Measurements from ENCODE around the gene FBF1.

Gene FBF1

DNA sequence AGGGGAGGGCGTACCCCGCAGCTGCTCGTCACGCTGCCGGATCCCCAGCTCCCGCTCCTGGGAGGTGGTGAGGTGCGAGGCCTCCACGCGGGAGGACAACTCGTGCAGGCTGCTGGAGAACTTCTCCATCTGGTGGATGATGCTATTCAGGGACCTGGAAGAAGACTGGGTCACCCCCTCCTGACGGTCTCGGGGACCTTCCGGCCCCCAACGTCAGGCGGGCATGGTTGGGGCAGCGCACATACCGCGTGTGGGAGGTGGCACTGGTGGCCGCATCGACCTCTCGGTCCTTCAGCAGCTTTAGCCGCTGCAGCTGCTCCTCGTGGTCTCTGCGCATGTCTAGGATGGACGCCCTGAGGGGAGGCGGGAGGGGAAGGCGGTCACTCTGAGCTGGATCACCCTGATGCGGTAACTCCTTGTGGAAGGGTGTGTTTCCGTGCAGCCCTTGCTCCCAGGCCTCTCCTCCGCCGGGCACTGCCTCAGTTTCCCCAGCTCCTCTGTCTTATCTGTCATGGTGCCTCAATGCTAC is 22.9 kb downstream of the FBF1 start:
- H3K4me3 ChIP-seq (ENCODE audit: low read depth, low read length), result no peak overlapping the region

DNA sequence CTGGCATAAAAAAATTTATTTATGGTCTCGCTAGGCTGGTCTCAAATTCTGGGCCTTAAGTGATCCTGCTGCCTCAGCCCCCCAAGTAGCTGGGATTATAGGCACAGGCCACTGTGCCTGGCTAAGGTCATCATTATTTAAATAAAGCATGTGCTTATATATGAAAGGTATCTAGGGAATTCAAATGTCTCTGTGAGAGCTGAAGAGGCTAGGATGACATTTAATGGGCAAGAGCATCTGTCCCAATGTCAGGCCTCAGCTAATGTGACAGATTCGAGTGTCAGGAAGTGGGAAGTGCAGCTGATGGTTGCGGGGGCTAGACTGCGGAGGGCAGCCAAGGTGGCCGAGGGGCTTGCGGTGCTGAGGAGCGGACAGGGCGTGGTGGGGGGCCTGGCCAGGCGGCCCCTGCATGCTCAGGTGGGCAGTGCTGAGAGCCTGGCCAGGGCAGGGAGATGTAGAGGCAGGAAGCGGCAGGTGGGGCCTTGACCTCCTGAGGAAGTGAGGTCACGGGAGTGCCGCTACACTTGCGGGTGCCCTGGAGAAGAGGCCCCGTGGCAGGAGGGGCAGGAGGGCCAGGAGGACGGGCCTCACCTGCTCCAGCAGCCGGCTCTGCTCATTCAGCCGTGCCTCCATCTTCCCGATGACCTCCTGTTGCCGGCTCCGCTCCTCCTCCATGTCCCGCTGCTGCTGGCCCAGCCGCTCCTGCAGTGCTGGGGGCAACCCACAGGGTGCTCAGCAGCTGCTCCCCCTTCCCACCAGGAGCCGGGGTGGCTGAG is 23.5 kb downstream of the FBF1 start:
- Histone ChIP-seq H3K4me2 (ENCODE audit: low read length) (no peak overlapping the region), H3K36me3 (ENCODE audit: control insufficient read depth, insufficient read depth, low read length) (no peaks in the 10 kb centered on the region), H3K27me3 (ENCODE audit: control insufficient read depth, insufficient read depth, low read length) (no peaks in the 10 kb centered on the region), H3K4me3 (ENCODE audit: low read depth, low read length) (no peak overlapping the region), H2AFZ (no peak overlapping the region), H3K9ac (no peak overlapping the region), H3K4me1 (no peaks in the 10 kb centered on the region), H3K27ac (no peak overlapping the region), H3K79me2 (no peaks in the 10 kb centered on the region), H3K9me3 (ENCODE audit: control insufficient read depth, low read length) (no peaks in the 10 kb centered on the region)
- TF ChIP-seq, protein P1, sequence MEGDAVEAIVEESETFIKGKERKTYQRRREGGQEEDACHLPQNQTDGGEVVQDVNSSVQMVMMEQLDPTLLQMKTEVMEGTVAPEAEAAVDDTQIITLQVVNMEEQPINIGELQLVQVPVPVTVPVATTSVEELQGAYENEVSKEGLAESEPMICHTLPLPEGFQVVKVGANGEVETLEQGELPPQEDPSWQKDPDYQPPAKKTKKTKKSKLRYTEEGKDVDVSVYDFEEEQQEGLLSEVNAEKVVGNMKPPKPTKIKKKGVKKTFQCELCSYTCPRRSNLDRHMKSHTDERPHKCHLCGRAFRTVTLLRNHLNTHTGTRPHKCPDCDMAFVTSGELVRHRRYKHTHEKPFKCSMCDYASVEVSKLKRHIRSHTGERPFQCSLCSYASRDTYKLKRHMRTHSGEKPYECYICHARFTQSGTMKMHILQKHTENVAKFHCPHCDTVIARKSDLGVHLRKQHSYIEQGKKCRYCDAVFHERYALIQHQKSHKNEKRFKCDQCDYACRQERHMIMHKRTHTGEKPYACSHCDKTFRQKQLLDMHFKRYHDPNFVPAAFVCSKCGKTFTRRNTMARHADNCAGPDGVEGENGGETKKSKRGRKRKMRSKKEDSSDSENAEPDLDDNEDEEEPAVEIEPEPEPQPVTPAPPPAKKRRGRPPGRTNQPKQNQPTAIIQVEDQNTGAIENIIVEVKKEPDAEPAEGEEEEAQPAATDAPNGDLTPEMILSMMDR (IDR thresholded peaks at IDR 0.05), result no peak

More for the DNA sequence above, 22.9 kb downstream of the FBF1 start:
- Histone ChIP-seq H3K4me1 (no peaks in the 10 kb centered on the region), H3K36me3 (ENCODE audit: control insufficient read depth, insufficient read depth, low read length) (no peaks in the 10 kb centered on the region), H3K79me2 (no peaks in the 10 kb centered on the region), H3K27me3 (ENCODE audit: control insufficient read depth, insufficient read depth, low read length) (no peaks in the 10 kb centered on the region), H3K9me3 (ENCODE audit: control insufficient read depth, low read length) (no peaks in the 10 kb centered on the region), H2AFZ (no peak overlapping the region), H3K27ac (no peak overlapping the region), H3K9ac (no peak overlapping the region), H3K4me2 (ENCODE audit: low read length) (no peak overlapping the region)
- TF ChIP-seq, protein P1 (IDR thresholded peaks at IDR 0.05), result no peak

DNA sequence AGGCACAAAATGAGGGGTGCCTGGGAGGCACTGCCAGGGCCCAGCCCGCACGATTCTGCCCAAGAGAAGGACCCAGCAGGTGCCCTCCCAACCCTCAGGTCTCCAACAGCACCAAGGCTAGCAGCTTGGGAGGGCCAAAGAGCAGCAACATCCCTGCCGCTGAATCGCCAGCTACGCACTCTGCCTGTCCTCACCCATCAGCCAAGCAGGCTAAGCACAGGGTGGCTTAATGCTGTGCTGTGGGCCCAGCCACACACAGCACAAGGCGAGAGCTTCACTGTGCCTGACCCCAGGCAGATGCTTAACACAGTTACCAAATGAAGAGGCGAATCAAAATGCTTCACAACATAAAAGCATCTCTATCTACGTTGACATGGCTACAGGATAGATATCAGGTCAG is 25.6 kb downstream of the FBF1 start:
- Histone ChIP-seq H3K36me3 (ENCODE audit: control insufficient read depth, insufficient read depth, low read length) (no peaks in the 10 kb centered on the region), H3K4me3 (ENCODE audit: low read depth, low read length) (no peak overlapping the region), H2AFZ (no peak overlapping the region), H3K9me3 (ENCODE audit: control insufficient read depth, low read length) (no peaks in the 10 kb centered on the region), H3K79me2 (no peaks in the 10 kb centered on the region), H3K27me3 (ENCODE audit: control insufficient read depth, insufficient read depth, low read length) (no peaks in the 10 kb centered on the region), H3K27ac (no peak overlapping the region), H3K4me2 (ENCODE audit: low read length) (no peak overlapping the region), H3K9ac (no peak overlapping the region), H3K4me1 (no peaks in the 10 kb centered on the region)
- TF ChIP-seq, protein P1 (IDR thresholded peaks at IDR 0.05), result no peak

DNA sequence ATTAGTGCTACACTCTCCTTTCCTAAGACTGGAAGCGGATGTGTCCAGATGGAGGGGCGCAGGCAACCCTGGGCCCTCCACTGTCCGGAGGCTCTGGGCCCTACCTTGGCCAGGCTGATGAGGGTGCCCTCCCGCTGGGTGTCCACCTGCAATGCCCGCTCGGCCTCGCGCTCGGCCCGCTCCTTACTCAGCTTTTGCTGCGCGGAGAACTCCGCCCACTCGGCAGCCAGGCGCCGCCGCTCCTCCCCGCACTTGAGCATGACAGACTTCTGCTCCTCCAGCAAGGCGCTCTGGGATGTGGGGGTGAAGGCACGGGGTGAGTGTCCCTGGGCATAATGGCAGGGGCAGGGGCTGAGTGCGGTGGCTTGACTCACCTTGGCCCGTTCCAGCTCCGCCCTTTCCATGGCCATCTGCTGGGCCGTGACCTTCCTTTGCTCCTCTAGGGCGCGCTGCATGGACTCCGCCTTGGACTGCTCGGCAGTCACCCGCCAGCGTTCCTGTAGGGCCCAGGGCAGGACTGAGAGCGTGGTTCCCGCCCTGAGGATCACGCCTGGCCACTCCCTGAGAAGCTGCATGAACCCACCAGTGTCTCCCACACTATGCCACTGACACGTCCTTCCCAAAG is 26.1 kb downstream of the FBF1 start:
- TF ChIP-seq, protein P1 (IDR thresholded peaks at IDR 0.05), result no peak
- no peak overlapping the region for H3K9ac ChIP-seq
- no peaks in the 10 kb centered on the region for H3K79me2 ChIP-seq
- H3K9me3 ChIP-seq (ENCODE audit: control insufficient read depth, low read length), result no peaks in the 10 kb centered on the region
- no peak overlapping the region for H3K4me3 ChIP-seq (ENCODE audit: low read depth, low read length)
- no peak overlapping the region for H2AFZ ChIP-seq
- no peak overlapping the region for H3K27ac ChIP-seq
- no peak overlapping the region for H3K4me2 ChIP-seq (ENCODE audit: low read length)
- H3K4me1 ChIP-seq, result no peaks in the 10 kb centered on the region
- no peaks in the 10 kb centered on the region for H3K36me3 ChIP-seq (ENCODE audit: control insufficient read depth, insufficient read depth, low read length)
- no peaks in the 10 kb centered on the region for H3K27me3 ChIP-seq (ENCODE audit: control insufficient read depth, insufficient read depth, low read length)
